Activated effector memory CD4-positive, alpha-beta T cell treated with anti-CD3 and anti-CD28 coated beads, Interleukin-2, amount 50 U/mL, for 16 hours (primary cell): ENCODE measurements around the gene NDUFA5.

Experiments used
- DNase-seq: peaks from one replicate; pipeline ENCODE4 v3.0.0-alpha.2; 2020

NDUFA5 gene

GRCh38 chr7:123557398-123558288, at the start of gene NDUFA5:
NDUFA5 (minus strand) TSS chr7:123557818; CDS start chr7:123557795, 23 bp downstream.
- peak; percentile 98 for DNase-seq

- no peak for DNase-seq
Observed at GRCh38 chr7:123604739-123605138, 47.1 kb upstream of the NDUFA5 start.

GRCh38 chr7:123602648-123603047, 45.0 kb upstream of the NDUFA5 start:
- no peak for DNase-seq

GRCh38 chr7:123601530-123601929, 43.9 kb upstream of the NDUFA5 start, which contains the start of gene ASB15:
ASB15 (plus strand) TSS chr7:123601821; CDS start chr7:123614503, 12,682 bp downstream.
- DNase-seq, result no peak

- DNase-seq, result no peak
Observed at GRCh38 chr7:123600876-123601275, 43.3 kb upstream of the NDUFA5 start.

- no peak for DNase-seq
Observed at GRCh38 chr7:123599766-123600165, 42.1 kb upstream of the NDUFA5 start.

GRCh38 chr7:123598657-123599056, 41.0 kb upstream of the NDUFA5 start:
- no peak for DNase-seq

GRCh38 chr7:123594813-123595241, 37.2 kb upstream of the NDUFA5 start:
- no peak for DNase-seq

GRCh38 chr7:123588376-123588775, 30.8 kb upstream of the NDUFA5 start:
- DNase-seq, result no peak

- DNase-seq, result no peak
Observed at GRCh38 chr7:123583821-123584220, 26.2 kb upstream of the NDUFA5 start.

GRCh38 chr7:123581162-123581459, 23.5 kb upstream of the NDUFA5 start:
- DNase-seq, result no peak

GRCh38 chr7:123580406-123581161, 23.0 kb upstream of the NDUFA5 start:
- no peak for DNase-seq

- no peak for DNase-seq
Observed at GRCh38 chr7:123579416-123579815, 21.8 kb upstream of the NDUFA5 start.

- DNase-seq, result no peak
Observed at GRCh38 chr7:123573896-123574467, 16.4 kb upstream of the NDUFA5 start.

GRCh38 chr7:123573341-123573740, 15.7 kb upstream of the NDUFA5 start:
- no peak for DNase-seq

- DNase-seq, result no peak
Observed at GRCh38 chr7:123571684-123572083, 14.1 kb upstream of the NDUFA5 start.

GRCh38 chr7:123571187-123571586, 13.6 kb upstream of the NDUFA5 start:
- DNase-seq, result no peak

- DNase-seq, result no peak
Observed at GRCh38 chr7:123570390-123571182, 13.0 kb upstream of the NDUFA5 start.

- DNase-seq, result no peak
Observed at GRCh38 chr7:123569352-123570010, 11.9 kb upstream of the NDUFA5 start.

GRCh38 chr7:123562121-123562520, 4.5 kb upstream of the NDUFA5 start:
- no peak for DNase-seq

GRCh38 chr7:123558289-123558874, 764 bp upstream of the NDUFA5 start:
- no peak for DNase-seq

GRCh38 chr7:123557016-123557397, 611 bp downstream of the NDUFA5 start:
- DNase-seq, result no peak
